Measurements from ENCODE around the gene VIT.

DNA sequence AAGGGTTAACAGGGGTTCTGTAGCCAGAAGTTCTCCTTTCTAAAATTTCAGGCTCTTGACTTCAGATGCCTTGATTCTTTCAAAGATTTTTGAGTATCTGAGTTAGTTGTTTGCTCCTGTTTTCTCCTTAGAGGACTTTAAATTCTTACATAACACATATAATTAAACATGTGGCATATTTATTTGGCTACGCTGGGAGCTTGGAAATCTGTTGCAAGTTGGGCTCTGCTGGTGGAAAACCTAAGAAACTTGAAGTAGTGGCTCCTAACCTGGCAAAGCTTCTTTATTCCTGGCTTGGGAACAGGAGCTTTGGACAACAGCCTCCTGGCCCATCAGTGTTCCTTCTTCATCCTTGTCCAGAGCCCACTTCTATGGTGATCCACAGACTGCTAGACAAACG lies 72.6 kb downstream of the VIT start:
- no peak for TF ChIP-seq POLR2AphosphoS5 (IDR thresholded peaks at IDR 0.05; ENCODE audit: low read depth, low read length)
- no peak for TF ChIP-seq TAF1 (IDR thresholded peaks at IDR 0.05; ENCODE audit: borderline replicate concordance, low read depth, low read length)
- no peak for TF ChIP-seq POLR2A (IDR thresholded peaks at IDR 0.05; ENCODE audit: low read depth, low read length)
